CD14-positive monocyte (primary cell): Measurements from ENCODE around the gene PATJ. TPM values are rescaled to one million over a fixed set of nuclear protein-coding genes. Genes with fewer than 3 reads are reported as not detected.

ENCODE experiments used
- DNase-seq, 3 donors: peaks; one replicate each; pipeline ENCODE4 v3.0.0-alpha.2; 2011 to 2022
- H2AFZ ChIP-seq: 2 replicates; pipeline ENCODE4 v1.6.0; 2012; ENCODE audit warnings: mild to moderate bottlenecking, low read depth, low read length, inconsistent platforms; ENCODE audit not compliant: insufficient read depth, poor library complexity, severe bottlenecking
- H3K27ac ChIP-seq, 2 donors: 1 replicate in 1 of 2; 2 replicates in 1 of 2; pipeline ENCODE4 v1.5.1; 2012 to 2013; ENCODE audit warnings: low read length in 2 of 2, control low read depth in 1 of 2, inconsistent platforms in 1 of 2, low read depth in 1 of 2, mild to moderate bottlenecking in 1 of 2
- H3K27me3 ChIP-seq, 2 donors: one replicate each; pipeline versions ENCODE4 v1.6.0 to v1.6.1; 2011 to 2013; ENCODE audit warnings: low read length in 2 of 2; ENCODE audit not compliant: control insufficient read depth in 2 of 2, insufficient read depth in 2 of 2
- H3K36me3 ChIP-seq, 2 donors: replicated peaks in 1 of 2; 1 replicate in 1 of 2; 2 replicates in 1 of 2; pipeline versions ENCODE4 v1.5.1 to v1.6.1; 2012 to 2013; ENCODE audit warnings: low read length in 2 of 2, control low read depth in 1 of 2, inconsistent platforms in 1 of 2, mild to moderate bottlenecking in 1 of 2; ENCODE audit not compliant: insufficient read depth in 2 of 2, control insufficient read depth in 1 of 2
- H3K4me1 ChIP-seq, 2 donors: 1 replicate in 1 of 2; 2 replicates in 1 of 2; pipeline versions ENCODE4 v1.5.1 to v1.6.1; 2012 to 2013; ENCODE audit warnings: low read length in 2 of 2, control low read depth in 1 of 2, inconsistent platforms in 1 of 2, mild to moderate bottlenecking in 1 of 2, moderate library complexity in 1 of 2; ENCODE audit not compliant: insufficient read depth in 2 of 2, control insufficient read depth in 1 of 2
- H3K4me2 ChIP-seq: replicated peaks from 2 replicates; pipeline ENCODE3; 2012; ENCODE audit warnings: low read length, moderate library complexity, mild to moderate bottlenecking; ENCODE audit not compliant: poor library complexity, severe bottlenecking; ENCODE audit errors: extremely low read depth
- H3K4me3 ChIP-seq, 3 experiments: fragments of 200-600 bp in 1 of 3; sonication (generic) in 1 of 3; replicated peaks in 1 of 3; 1 replicate in 2 of 3; 2 replicates in 1 of 3; pipeline ENCODE4 v1.5.1; 2011 to 2013; ENCODE audit warnings: low read length in 3 of 3, mild to moderate bottlenecking in 3 of 3, control low read depth in 2 of 3, low read depth in 2 of 3, inconsistent platforms in 1 of 3, moderate library complexity in 1 of 3
- H3K79me2 ChIP-seq: 2 replicates; pipeline ENCODE4 v1.6.0; 2012; ENCODE audit warnings: mild to moderate bottlenecking, control low read depth, inconsistent platforms, low read length, moderate library complexity; ENCODE audit not compliant: insufficient read depth
- H3K9ac ChIP-seq: 2 replicates; pipeline ENCODE4 v1.6.0; 2017; ENCODE audit warnings: low read length, mild to moderate bottlenecking; ENCODE audit not compliant: insufficient read depth, poor library complexity, severe bottlenecking
- H3K9me3 ChIP-seq, 2 donors: replicated peaks in 1 of 2; 1 replicate in 1 of 2; 2 replicates in 1 of 2; pipeline versions ENCODE4 v1.5.1 to v1.6.1; 2012 to 2013; ENCODE audit warnings: low read length in 2 of 2, control low read depth in 1 of 2; ENCODE audit not compliant: control insufficient read depth in 1 of 2, insufficient read depth in 1 of 2
- H4K20me1 ChIP-seq: 2 replicates; pipeline ENCODE4 v1.6.0; 2012; ENCODE audit warnings: mild to moderate bottlenecking, low read length, control low read depth, moderate library complexity; ENCODE audit not compliant: insufficient read depth
- H3K27ac Mint-ChIP-seq, 7 donors: one replicate each; pipeline ENCODE4 v1.8.0; 2020; ENCODE audit warnings: mild to moderate bottlenecking in 7 of 7, mixed read lengths in 7 of 7, moderate library complexity in 6 of 7, inconsistent platforms in 2 of 7
- H3K27me3 Mint-ChIP-seq, 3 donors: one replicate each; pipeline ENCODE4 v1.8.0; 2021 to 2022; ENCODE audit warnings: low read depth in 3 of 3, mild to moderate bottlenecking in 3 of 3, mixed read lengths in 3 of 3, moderate library complexity in 3 of 3, inconsistent platforms in 1 of 3
- H3K36me3 Mint-ChIP-seq, 2 donors: one replicate each; pipeline ENCODE4 v1.8.0; 2020; ENCODE audit warnings: mixed read lengths in 2 of 2, inconsistent platforms in 1 of 2, mild to moderate bottlenecking in 1 of 2
- H3K4me1 Mint-ChIP-seq: one replicate; pipeline ENCODE4 v1.8.0; 2020; ENCODE audit warnings: mild to moderate bottlenecking, mixed read lengths
- H3K4me3 Mint-ChIP-seq, 2 donors: one replicate each; pipeline ENCODE4 v1.8.0; 2020; ENCODE audit warnings: mild to moderate bottlenecking in 2 of 2, mixed read lengths in 2 of 2, moderate library complexity in 1 of 2
- H3K9me3 Mint-ChIP-seq, 7 donors: one replicate each; pipeline ENCODE4 v1.8.0; 2020 to 2022; ENCODE audit warnings: mixed read lengths in 7 of 7, mild to moderate bottlenecking in 6 of 7, moderate library complexity in 6 of 7, inconsistent platforms in 2 of 7
- CTCF ChIP-seq: fragments of 200-600 bp; IDR thresholded peaks from one replicate; pipeline ENCODE4 v1.8.0; 2022; ENCODE audit warnings: antibody characterized with exemption, mild to moderate bottlenecking
- WGBS: methylation state at CpG from one replicate; pipeline ENCODE4 v1.1.5; 2013; ENCODE audit warnings: missing lambda C conversion rate; ENCODE audit not compliant: insufficient coverage; 5-methylcytosine and 5-hydroxymethylcytosine counted together
- intact Hi-C, 2 donors: fragments of 100-400 bp; cut with micrococcal nuclease; formaldehyde crosslinking; loops; one replicate each; pipeline versions ENCODE4 v1.15.0 to v1.15.1; 2023
- polyA plus RNA-seq, 3 donors: library from polyadenylated mRNA; depleted of rRNA in 1 of 3; unstranded in 2 of 3; stranded (reverse) in 1 of 3; fragments of 300-500 nt in 2 of 3; fragments of >200 nt in 1 of 3; fragmentation: Illumina TruSeq in 2 of 3; gene quantifications; 1 replicate in 2 of 3; 2 replicates in 1 of 3; pipeline ENCODE4 v1.2.3, GENCODE V29; 2012 to 2021

The PATJ gene
- polyA plus RNA-seq, 3 donors, result 0.01 to 0.23 TPM; not detected in 1

GRCh38 chr1:61808968-61809367 lies 66.7 kb downstream of the PATJ start:
- WGBS, result 100% methylated on average over 1 of the region's 4 CpGs
- Histone ChIP-seq H3K9ac (no peak overlapping the region), H3K79me2 (no peaks in the 10 kb centered on the region), H3K27me3 (no peaks in the 10 kb centered on the region), H4K20me1 (no peaks in the 10 kb centered on the region), H3K36me3 (no peaks in the 10 kb centered on the region), H3K27ac (no peak overlapping the region), H2AFZ (no peak overlapping the region), H3K9me3 (no peaks in the 10 kb centered on the region), H3K4me2 (no peak overlapping the region), H3K4me3 (no peak overlapping the region), H3K4me1 (no peaks in the 10 kb centered on the region)
- intact Hi-C loops, result no loop called here
- no peak for DNase-seq
- H3K4me1 Mint-ChIP-seq, result no peaks in the 10 kb centered on the region
- H3K36me3 Mint-ChIP-seq, result no peaks in the 10 kb centered on the region
- no peaks in the 10 kb centered on the region for H3K9me3 Mint-ChIP-seq
- no peak overlapping the region for H3K4me3 Mint-ChIP-seq
- H3K27me3 Mint-ChIP-seq, result peaks cover 0 to 2% (median 0%) of the 10 kb centered on the region in 3 donors
- H3K27ac Mint-ChIP-seq, result no peak overlapping the region
- no peak for TF ChIP-seq CTCF

GRCh38 chr1:61812916-61813315 lies 70.6 kb downstream of the PATJ start:
- Histone ChIP-seq H3K79me2 (no peaks in the 10 kb centered on the region), H2AFZ (no peak overlapping the region), H3K36me3 (no peaks in the 10 kb centered on the region), H3K4me1 (no peaks in the 10 kb centered on the region), H4K20me1 (no peaks in the 10 kb centered on the region), H3K27ac (no peak overlapping the region), H3K9me3 (no peaks in the 10 kb centered on the region), H3K9ac (no peak overlapping the region), H3K27me3 (no peaks in the 10 kb centered on the region), H3K4me3 (no peak overlapping the region), H3K4me2 (no peak overlapping the region)
- H3K4me1 Mint-ChIP-seq, result no peaks in the 10 kb centered on the region
- WGBS, result no CpG with 5 or more reads among the region's 1 CpG
- peaks cover 0 to 3% (median 2%) of the 10 kb centered on the region in 3 donors for H3K27me3 Mint-ChIP-seq
- no peak for TF ChIP-seq CTCF
- H3K9me3 Mint-ChIP-seq, result no peaks in the 10 kb centered on the region
- H3K36me3 Mint-ChIP-seq, result no peaks in the 10 kb centered on the region
- DNase-seq, result no peak
- H3K4me3 Mint-ChIP-seq, result no peak overlapping the region
- intact Hi-C loops, result no loop called here
- H3K27ac Mint-ChIP-seq, result no peak overlapping the region
